Measurements from ENCODE around the gene FGF19.
A peak's percentile ranks its signal among the peaks of the same experiment; 100 is the strongest.
"Not testable (repeated sequence)": the region's sequence is repeated elsewhere in the genome, so short reads cannot be mapped to it uniquely, and the experiment has no call there.

The FGF19 gene

GRCh38 chr11:69716891-69717747, 13.3 kb upstream of the FGF19 start:
- no peak for DNase-seq

- no peak for DNase-seq
Measured at GRCh38 chr11:69716099-69716498, 12.3 kb upstream of the FGF19 start.

GRCh38 chr11:69715446-69715845, 11.6 kb upstream of the FGF19 start:
- DNase-seq, result no peak

GRCh38 chr11:69711822-69712801, 8.3 kb upstream of the FGF19 start:
- DNase-seq, result no peak

DNA sequence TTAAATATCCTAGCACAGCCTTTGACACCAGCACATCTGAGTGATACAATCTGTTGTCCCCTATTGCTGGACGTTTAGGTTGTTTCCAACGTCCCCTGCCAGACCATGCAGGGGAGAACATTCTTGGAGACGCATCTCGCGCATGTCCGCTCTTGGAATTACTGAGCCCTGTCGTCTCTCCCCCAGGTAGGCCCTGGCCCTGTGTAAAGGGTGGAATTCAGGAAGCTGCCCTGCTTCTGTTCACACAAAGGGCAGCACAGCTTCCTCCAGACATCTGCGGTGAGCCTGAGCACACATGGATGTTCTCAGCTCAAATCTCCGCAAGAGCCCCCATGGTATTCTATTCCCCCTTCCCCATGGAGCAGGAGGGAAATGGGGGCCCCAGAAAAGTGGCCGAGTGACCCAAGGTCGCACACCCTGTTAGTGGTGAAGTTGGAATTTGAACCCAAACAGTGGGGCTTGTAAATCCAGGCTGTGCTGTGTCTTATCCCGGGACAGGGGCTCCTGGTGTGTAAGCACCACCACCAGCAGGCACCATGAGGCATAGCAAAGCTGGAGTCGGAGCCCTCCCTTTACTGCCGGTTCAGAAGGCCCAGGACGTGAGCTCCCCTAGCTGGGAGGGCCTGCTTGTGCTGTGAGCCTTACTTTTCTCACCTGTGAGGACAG, 5.0 kb upstream of the FGF19 start:
- DNase-seq, result no peak

GRCh38 chr11:69707176-69707575, 3.4 kb upstream of the FGF19 start:
- DNase-seq, result no peak

DNA sequence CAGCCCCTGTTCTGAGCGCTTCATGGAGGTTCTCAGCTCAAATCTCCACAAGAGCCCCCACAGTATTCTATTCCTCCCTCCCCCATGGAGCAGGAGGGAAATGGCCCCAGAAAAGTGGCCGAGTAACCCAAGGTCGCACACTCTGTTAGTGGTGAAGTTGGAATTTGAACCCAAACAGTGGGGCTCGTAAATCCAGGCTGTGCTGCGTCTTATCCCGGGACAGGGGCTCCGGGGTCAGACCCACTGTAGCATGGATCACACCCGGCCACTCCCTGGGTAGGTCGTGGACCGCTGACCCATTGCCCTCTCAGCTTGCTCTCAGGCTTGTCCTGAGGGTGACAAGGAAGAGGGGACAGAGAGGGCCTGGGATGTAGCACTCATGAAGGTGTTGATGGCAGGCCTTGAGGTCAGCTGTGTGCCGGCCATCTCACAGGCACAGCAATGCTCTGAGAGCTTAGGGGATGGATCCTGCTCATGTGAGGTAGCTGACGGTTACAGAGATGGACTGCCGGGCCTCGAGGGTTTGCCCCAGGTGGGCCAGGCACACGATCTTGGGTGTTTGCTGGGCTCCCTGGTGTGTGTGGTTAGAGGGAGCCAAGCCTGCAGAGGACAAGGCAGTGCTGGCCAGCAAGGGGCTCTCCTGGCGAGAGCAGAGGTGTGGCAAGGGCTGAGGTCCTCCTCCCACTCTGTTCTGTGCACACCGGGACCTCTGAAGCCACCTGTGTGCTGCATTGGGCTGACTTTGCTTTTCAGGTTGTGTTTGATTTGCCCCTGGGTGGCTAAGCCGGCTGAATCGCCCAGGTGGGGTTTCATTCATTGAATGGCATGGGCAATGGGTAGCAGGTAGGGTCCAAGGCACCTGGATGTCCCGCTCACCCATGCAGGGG, 2.3 kb upstream of the FGF19 start:
- no peak for DNase-seq

DNA sequence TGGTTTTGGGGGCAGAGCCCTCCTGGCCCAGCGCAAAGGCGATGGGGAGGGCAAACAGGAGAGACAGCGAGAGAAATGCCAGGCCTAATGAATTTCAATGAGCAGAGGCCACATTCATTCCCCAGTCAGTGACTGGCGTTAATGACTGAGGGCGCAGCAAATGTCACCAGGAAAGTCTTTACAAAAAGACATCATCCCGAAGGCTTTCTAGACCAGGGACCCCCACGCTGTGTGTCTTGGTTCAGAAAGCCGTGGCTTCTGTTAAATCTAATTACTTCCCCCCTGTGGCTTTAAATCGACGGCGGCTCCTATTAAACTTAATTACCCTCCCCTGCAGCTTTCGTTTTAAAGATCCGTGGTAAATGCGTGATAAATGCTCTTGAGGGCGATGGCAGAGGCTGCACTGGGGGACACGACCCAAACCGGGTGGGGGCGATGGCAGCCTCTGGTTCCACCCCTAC, 1.6 kb upstream of the FGF19 start:
- DNase-seq, result no peak

DNA sequence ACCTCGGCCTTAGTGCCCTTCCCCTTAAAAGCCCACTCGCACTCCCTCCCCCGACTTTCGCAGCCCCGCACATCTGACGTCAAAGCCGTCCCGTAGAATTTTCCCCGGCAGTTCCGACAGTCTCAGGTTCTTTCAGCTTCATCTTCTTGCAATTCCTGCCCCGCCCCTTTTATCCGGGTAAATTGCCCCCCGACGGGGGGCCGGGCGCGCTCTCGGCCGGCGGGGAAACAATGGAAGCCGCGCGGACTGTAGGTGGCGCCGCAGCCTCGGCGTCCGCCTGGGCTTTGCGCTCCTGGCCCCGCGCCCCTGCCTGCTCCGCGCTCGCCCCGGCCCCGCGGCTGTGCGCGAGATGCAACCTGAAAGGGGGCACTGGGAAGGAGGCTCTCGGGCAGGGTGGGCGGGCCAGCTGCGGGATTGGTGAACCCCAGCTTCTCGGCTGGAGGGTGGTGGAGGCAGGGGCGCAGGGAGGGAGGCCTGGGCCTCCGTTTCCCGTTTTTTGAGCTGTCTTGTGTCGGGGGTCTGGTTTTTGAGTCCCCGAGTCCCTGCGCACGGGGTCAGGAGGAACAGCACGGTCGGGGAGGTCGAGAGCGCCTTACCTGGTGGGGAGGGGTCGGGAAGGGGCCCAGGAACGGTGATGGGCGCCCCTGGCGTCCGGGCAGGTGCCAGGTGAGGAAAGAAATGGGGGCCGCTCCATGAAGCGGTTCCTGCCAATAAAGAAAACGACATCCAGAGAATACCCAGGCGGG, 859 bp upstream of the FGF19 start:
- no peak for DNase-seq

DNA sequence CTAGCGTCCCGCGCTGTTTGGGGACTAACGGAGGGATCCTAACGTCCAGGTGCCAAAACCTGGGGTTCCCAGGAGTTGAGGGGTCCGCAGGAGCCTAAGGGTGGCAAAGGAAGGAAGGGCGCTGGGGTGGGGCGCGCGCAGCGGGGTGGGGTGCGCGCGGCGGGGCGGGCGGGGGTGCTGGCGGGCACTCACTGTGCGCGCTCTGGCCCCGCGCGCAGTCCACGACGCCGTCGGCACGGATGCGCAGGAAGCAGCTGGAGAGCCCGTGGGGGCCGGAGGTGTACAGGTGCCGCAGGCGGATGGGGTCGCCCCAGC, 412 bp downstream of the FGF19 start:
- no peak for DNase-seq

DNA sequence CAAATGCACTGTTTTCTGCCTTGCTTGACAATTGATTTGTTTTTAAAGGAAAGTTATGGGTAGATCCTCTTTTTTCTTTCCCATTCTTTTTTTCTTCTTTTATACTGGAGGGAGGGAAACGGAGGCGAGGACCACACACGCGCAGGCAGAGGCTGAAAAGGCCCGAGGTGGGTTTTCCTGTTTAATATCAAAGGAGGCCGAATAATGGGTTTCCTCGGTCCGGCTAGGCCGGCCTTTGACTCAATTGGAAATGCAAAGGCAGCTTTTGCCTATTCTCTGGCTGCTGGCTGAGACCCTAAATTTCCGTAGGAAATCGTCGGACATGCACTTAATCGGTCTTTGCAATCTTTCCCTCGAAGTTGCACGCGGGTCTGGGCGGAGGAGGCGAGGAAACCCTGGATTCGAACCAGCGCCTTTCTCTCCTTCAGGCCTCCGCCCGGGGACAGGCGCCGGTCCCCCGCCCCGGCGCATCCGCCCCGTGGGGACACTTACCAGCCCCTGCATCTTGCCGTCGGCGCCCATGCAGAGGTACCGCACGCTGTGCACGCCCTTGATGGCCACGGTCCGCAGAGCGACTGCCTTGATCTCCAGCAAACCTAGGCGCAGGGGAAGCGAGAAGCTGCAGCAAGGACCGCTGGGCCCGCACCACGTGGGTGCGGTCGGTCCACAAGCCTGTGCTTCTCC, 911 bp downstream of the FGF19 start:
- no peak for DNase-seq

- DNase-seq, result no peak
Measured at GRCh38 chr11:69702239-69702691, 1.6 kb downstream of the FGF19 start.

DNA sequence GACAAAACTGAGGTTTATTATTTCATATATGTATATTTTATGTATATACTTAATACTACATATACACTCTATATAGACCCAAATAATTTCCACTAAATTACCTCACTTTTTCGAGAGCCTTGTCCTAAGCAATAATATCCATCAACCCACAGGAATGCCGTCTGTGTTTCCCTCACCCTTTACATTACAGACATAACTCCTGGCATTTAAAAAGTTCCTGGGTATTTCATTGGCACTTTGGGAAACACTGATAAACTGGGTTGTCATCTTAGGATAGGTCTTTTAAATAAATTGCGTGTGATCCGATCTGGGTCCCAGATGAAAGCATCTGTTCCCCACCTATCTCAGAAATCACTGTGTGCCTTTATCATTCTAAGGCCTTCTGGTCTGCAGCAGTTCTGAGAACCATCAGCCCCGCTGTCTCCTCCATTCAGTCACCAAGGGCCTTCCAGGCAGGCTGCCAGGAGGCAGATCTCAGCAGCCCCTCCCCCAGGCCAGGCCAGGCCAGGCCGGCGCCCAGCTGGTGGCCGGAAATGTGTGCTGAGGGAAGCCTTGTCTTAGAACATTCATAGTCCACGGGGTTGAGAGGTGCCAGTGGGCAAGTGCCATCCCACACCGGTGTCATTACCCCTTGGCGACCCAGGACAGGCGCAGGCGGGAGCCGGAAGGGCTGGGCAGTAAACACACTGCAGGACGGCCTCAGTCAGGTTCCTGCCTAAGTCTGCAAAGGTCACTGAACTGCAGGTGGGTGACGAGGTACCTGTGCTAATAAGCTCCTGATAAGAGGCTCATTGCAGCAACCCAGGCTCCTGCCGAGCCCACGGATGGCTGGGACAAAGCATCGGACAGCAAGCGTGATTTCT, 3.3 kb downstream of the FGF19 start:
- DNase-seq, result peak in 1 of 2 experiments; percentile 60

- DNase-seq, result no peak
Measured at GRCh38 chr11:69699213-69699612, 4.6 kb downstream of the FGF19 start.

GRCh38 chr11:69698362-69698761, 5.5 kb downstream of the FGF19 start:
- DNase-seq, result no peak

DNA sequence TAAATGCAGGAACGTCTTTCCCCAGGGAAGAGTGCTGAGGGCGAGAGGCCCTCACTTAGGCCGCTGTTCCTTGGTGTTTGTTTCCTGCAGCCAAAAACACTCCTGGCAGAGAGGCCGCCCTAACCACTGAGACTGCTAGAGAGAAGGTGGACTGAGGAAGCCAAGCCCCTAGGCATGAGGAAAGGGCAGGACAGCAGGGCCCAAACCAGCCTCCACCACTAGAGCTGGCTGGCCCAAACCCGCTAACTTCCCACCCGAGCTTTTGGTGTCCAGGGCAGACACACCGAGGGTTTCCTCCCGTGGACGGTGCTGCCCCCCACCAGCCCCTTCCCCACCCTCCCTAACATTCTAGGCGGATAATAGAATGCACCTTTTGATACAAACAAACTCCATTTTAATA, 6.0 kb downstream of the FGF19 start:
- no peak for DNase-seq

DNA sequence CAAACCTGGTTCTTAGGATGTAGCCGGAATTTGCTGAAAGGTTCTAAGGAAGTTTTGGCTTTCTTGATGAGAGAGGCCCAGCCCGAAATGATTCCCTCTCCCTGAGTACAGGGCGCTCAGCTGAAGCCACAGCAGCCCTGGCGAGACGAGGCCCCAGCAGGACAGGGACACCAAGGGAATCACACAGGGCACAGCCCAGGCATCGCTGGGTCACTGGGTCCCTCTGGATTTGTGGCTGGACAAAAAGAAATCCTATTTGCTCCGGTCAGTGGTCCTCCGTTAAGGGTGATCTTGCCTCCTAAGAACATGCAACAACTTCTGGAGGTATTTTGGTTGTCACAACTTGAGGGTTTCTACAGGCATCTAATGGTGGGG, 6.4 kb downstream of the FGF19 start:
- no peak for DNase-seq

DNA sequence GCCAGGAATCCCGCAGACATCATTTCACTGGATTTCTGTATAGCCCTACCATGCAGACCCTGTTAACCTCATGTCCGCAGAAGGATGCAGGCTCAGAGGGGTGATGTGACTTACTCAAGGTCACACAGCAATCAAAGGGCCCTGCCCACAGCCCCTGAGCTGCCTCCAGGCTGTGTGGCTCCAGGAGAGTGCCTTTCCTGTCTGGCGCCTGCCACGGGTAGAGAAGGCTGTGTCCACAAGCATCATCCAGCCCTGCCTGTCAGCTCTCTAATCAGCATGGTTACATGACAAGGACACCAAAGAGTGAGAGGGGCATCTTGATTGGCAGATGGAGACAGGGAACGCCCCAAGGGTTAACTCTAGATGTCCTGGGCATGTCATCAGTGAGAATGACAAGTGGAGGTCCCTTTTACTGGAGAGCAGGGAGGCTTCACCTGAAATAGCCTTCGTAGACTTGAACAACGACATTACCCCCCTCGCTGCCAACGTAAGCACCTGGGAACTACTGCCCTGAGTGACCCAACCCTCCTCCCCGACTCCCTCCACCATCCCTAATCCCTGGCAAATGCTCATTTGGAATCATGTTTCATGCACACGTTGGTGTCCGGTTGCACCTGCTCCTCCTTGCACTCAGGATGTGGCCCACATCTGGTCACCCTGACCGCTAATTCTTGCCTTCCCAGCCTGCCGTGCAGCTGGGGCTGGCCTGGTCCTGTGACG, 6.9 kb downstream of the FGF19 start:
- no peak for DNase-seq

- DNase-seq, result not testable (repeated sequence)
Measured at GRCh38 chr11:69695995-69696394, 7.8 kb downstream of the FGF19 start.

All from cerebellar nuclear complex (tissue), 1 donor.